Raji (cell line): ENCODE measurements around the gene ANXA4.

Source experiments
- POLR2A ChIP-seq: IDR thresholded peaks from 2 replicates; pipeline ENCODE4 v1.6.1; 2011; ENCODE audit warnings: low read depth, low read length, control low read depth; ENCODE audit not compliant: insufficient read depth

ANXA4 gene

DNA sequence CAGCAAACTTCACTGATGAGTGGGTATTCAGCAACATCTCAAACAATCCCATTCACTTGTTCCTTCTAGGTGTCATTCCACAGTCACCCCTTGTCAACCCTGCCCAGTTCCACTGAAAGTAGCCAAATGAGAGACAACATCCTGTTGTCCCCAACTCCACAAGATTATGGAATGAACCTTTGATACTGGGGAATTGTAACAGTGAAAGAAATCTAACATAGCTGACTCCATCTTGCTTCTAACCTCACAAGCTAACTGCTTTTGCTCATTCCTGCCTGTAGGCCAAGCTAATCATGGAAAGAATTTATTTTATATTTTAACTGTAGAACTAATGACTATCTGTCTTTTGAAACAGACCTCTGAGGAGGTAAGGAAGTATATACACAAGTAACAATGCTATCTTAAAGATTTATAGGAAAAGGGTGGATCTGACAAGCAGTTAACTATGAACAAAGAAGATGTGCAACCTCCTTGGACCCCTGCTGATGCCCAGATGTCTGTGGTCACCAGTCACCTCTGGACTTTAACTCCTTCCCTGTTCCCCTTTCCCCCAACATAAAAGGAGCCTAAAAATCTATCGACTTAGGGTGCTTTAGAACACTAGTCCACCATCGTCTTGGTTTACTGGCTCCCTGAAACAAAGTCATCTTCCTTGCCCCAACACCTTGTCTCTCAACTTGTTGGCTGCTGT, 6.9 kb upstream of the ANXA4 start:
- no peak for TF ChIP-seq POLR2A

DNA sequence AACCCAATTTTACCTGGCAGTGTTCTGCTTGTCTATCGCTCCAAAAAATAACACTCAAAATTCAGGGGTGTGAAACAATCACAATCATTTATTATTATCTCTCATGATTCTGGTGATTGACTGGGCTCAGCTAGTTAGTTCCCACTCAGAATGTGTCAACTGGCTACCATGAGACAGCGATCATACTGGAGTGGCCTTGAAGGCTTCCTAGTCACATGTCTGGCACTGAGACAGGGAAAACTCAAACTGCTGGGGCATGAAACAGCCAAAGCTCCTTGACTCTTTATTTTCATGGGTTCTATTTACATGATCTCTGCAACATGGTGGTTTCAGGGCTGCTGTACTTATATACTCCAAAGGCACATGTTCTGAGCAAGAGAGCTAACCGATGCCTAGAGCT, 6.2 kb upstream of the ANXA4 start:
- no peak for TF ChIP-seq POLR2A

DNA sequence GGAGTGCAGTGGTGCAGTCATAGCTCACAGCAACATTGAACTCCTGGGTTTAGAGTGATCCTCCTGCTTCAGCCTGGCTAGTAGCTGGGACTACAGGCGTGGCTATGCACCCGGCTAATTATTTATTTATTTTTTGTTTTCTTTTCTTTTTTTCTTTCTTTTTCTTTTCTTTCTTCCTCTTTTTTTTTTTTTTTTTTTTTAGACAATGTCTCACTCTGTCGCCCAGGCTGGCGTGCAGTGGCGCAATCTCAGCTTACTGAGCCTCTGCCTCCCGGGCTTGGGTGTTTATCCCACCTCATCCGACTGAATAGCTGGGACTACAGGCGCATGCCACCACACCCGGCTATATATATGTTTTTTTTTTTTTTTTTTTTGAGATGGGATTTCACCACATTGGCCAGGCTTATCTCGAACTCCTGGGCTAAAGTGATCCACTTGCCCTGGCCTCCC, 1.4 kb upstream of the ANXA4 start:
- no peak for TF ChIP-seq POLR2A

DNA sequence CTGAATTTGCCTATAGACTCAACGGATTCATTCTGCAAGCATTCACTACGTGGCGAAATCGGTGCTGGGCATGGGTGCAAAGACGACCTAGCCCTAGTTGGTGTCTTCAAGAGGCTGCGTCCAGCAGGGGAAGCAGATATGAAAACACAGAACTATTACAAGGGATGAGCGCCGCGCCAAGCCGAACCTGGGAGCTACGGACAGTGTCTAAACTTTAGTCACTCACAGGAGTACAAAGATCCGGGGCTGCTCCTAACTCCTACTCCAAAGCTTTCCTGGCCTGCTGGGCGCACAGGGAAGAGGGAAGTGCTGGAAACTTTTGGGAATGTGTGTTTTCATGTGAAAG, 732 bp upstream of the ANXA4 start:
- TF ChIP-seq POLR2A: no peak

DNA sequence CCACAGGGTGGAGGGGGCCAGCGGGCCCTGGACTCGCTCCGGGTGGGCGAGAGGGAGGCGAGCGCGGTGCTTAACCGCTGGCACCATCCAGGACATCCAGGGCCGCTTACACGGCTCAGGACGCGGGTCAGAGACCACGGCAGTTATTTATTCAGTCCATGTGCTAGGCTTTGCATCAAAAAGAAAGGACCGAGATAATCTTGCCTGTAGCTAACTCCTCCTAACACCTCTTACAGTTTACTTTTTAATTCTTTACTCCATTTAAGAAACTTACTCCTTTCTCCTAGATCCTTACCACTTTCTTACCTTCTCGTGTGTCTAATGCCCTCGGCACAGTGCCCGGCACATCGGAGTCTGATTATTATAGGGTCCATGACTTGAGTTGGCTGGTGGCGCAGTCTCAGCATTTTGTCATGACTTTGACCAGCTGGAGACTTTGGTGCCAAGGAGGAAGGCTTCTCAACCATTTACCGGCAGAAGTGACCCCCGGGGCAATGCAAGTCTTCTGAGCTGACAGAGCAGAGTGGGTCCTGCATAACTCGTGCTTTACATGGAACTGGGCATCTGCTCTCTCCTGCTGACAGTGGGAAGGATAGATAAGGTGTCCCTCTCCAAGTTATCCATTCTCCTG, 503 bp downstream of the ANXA4 start:
- TF ChIP-seq POLR2A: no peak

DNA sequence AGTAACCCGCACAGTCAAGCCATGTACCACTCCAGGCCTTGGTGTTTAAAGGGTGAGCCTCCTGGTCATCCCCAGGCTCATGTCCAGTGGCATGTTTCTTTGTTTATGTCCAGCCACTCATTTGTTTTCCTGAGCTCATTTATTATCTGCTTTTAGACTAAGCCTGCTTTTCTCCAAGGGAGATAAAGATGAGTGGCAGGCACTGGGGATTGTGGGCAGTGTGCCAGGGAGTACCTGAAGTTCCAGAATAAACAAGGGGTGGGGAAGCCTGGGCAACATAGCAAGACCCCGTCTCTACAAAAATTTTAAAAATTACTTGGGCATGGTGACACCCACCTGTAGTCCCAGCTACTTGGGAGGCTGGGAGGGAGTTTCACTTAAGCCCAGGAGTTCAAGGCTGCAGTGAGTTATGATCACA, 1.9 kb downstream of the ANXA4 start:
- TF ChIP-seq POLR2A: no peak

DNA sequence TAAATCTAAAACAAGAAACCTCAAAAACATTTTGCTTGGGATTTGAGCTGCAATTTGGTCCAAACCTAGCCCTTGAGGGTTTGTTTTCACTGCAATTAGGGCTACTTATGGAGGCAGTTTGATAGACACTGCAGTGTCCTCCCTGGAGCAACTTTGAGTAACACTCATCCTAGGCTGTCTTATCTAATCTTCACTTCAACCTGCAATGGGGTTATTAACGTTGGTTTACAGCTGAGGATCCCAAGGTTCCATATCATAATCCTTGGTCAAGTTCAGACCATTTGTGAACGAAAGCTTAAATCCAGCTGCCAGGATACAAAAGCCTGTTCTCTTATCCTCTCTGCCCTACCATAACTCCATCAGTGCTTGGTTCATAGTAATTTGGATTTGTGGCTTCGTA, 2.5 kb downstream of the ANXA4 start:
- no peak for TF ChIP-seq POLR2A

DNA sequence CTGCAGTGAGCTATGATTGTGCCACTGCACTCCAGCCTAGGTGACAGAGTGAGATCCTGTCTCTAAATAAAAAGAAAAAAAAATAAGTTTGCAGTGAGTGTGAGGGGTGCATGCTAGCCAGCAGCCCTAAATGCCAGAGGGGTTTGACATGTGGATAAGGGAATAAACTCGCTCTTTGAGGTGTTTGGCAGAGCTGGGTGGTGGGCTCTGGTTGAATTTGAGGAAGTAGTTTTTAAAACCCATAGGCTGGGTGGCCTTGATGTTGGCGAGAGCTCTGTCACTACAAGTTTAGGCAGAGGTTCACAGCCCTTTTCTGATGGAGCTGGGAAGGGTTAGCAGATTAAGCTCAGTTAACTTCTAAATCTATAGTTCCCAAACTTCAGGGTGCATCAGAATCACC, 3.1 kb downstream of the ANXA4 start:
- no peak for TF ChIP-seq POLR2A

DNA sequence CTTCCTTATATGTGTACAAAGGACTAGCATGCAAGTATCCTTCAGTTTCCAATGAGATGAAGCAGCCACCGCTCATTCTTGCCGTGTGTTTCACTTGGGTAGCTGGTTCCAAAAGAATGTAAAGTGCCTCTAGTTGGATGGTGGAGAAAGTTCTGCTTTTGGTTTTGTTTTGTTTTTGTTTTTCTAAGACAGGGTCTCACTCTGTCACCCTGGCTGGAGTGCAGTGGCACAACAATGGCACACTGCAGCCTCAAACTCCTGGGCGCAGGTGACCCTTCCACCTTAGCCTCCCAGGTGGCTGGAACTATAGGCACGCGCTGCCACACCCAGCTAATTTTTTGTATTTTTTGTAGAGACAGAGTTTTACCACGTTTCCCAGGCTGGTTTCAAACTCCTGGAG, 8.3 kb downstream of the ANXA4 start:
- TF ChIP-seq POLR2A: no peak

DNA sequence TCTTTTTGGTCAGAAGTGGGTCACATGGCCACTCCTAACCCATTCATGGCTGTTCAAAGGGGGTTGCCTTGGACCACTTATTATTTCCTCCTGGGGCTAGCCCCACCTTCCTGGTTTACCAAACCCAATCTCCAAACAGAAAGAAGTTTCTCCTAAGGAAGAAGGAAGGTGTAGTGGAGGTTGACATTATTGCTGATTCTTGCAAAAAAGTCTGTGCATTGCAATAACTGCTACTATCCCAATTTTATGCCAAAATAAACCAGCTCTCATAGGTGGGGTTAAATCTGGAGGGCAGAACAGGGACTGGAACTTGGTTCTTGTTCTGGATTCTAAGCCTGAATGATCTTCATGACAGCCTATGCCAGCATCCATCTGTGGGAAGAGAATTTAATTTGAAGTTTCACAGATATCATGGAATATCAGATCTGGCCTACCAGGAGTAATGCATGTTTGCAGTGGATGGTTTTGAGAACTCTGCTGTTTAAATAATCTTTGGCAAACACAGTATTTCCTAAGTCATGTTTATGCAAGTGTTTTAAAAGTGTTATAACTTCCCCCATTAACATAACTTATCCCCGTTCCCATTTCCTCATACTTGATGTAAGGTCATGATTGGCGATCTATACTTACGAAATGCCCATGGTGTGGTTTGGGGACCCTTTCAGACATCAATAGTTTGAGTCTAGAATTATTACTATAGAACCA, 11.9 kb downstream of the ANXA4 start:
- TF ChIP-seq POLR2A: no peak

DNA sequence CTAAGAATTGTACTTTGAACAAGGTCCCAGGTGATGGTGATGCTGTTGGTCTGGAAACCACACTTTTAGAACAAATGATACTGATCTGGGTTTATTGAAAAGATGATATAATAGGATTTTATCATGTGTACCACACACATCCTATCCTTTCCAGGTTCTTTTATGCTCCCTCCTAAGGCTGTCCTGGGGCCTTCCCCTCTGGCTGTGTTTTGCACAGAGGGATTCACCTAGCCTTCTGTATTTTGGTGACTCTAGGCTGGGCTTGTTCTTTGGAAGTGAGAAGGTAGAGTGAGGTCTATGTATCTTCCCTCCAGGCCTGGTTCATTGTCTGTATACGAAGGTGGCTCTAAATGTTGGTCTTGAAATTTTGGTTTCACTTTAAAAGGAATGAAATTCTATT, 12.7 kb downstream of the ANXA4 start:
- no peak for TF ChIP-seq POLR2A

DNA sequence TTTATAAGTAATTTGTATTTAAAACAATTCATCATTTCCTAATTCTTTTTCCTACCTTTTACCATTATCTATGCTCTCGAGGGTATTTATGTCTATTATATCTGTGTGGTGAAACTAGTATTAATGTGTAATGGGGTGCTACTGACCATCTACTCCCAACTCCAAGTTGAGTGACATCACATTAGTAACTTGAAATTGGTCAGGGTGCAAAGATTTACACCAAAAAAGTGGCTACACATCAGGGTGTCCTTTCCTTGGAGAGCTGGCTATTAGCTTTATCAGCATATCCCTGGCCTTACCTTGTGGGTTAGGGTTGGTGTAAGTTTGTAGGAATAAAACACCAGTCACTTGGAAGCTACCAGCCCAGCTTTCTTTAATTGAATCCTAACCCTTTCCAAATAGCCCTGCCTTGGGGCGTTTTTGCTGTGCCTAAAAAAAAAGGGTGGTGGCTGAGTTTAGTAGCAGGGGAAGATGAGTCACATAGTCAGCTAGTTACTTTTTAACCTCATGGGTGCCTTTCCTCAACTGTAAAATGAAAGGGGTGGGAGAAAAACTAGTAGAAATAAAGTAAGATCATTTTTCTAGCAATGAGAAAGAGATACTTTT, 14.0 kb downstream of the ANXA4 start:
- no peak for TF ChIP-seq POLR2A

DNA sequence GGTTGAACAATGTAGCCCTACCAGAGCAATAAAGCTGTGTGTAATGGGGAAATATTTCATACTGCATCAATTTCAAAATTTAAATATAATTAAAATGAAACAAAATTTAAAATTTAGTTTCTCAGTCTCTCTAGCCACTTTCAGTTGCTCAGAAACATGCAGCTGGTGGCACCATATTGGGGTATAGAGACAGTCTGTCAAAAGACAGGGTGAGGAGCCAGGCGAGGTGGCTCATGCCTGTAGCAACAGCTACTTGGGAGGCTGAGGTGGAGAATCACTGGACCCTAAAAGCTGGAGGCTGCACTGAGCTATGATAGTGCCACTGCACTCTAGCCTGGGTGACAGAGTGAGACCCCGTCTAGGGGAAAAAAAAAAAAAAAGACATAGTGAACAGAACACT, 20.1 kb downstream of the ANXA4 start:
- no peak for TF ChIP-seq POLR2A

DNA sequence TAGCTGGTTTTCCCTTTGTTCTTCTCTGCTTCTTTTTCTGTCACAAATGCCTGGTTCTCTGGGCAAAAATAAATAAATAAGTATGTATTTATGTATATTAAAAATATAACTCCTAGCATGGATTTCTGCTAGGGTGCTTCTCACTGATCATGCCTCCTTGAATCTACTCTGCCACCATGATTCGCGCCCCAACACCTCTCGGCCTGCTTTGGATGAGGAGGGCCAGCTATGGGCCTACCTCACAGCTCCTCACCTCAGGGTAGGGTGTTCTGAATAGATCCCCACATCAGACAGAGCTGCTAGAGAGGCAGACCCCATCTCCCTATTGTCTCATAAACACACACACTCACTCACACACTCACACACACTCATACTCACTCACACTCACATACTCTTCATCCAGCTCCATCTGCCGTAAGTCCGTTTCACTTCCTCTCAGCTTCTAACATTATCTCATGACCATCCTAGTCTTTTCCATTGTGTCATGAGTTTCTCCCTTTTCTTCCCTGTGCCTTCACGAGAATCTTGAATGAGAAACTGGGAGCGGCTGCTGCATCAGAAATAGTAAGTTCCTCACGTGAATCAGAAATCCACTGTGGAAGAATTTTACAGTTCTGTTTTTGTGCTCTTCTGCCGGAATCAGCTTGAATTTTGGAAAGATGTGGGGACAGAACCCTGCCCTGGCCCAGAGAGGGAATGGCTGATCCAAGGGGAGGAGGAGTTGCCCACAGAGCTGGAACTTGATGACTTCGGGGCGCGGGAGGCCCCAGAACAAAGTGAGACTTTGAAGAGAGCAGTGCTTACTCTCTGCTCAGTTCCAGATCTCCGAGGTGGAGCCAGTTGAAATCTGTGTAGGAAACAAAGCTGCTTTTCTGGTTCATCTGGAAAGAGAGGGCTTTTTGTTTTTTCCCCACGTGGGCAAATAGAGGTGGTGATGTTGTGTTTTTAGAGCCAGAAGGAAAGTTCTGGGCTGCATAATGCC, 20.9 kb downstream of the ANXA4 start:
- no peak for TF ChIP-seq POLR2A
